ENCODE measurements around the gene TXLNG. TPM values are rescaled to one million over a fixed set of nuclear protein-coding genes. Genes with fewer than 3 reads are reported as not detected.

The TXLNG gene
- total RNA-seq, 1 donor from 2014 or later, result 37.1 TPM

- no peak overlapping the region for H2AFZ ChIP-seq (replicated peaks)
- H3F3A ChIP-seq (ENCODE audit: low read depth), result peaks cover 86% of the 10 kb centered on the region
- Mint-ChIP-seq H3K9me3 (no peaks in the 10 kb centered on the region), H3K36me3 (peaks cover 55% of the 10 kb centered on the region), H3K4me3 (no peak overlapping the region), H3K27me3 (ENCODE audit: insufficient read depth, low read depth) (peaks cover 5% of the 10 kb centered on the region), H3K4me1 (peaks cover 16% of the 10 kb centered on the region), H3K27ac (no peak overlapping the region)
- no peak for DNase-seq (ENCODE audit: low spot score)
- H3K4me3 ChIP-seq, result no peak overlapping the region
- H3K79me2 ChIP-seq (ENCODE audit: low read depth), result peaks cover 15% of the 10 kb centered on the region
- H3K36me3 ChIP-seq, result peaks cover 22% of the 10 kb centered on the region
- no peak overlapping the region for H3K4me2 ChIP-seq
- peaks cover 16% of the 10 kb centered on the region for H3K4me1 ChIP-seq
- H3K9ac ChIP-seq, result no peak overlapping the region
- peak overlapping the region; percentile 61 for H3K27ac ChIP-seq
- no peak for TF ChIP-seq EZH2 (IDR thresholded peaks at IDR 0.05)
- peaks cover 16% of the 10 kb centered on the region for H4K20me1 ChIP-seq (ENCODE audit: low read depth)
- H3K9me3 ChIP-seq (ENCODE audit: low read depth), result no peaks in the 10 kb centered on the region
- no peaks in the 10 kb centered on the region for H3K27me3 ChIP-seq
Measured at GRCh38 chrX:16843208-16843909, 57.1 kb downstream of the TXLNG start.

GRCh38 chrX:16845686-16846085, 59.4 kb downstream of the TXLNG start:
- peaks cover 67% of the 10 kb centered on the region for H3F3A ChIP-seq (ENCODE audit: low read depth)
- H3K9me3 ChIP-seq (ENCODE audit: low read depth), result no peaks in the 10 kb centered on the region
- no peak overlapping the region for H3K27ac ChIP-seq
- H3K36me3 ChIP-seq, result peaks cover 44% of the 10 kb centered on the region
- no peak for DNase-seq (ENCODE audit: low spot score)
- Mint-ChIP-seq H3K36me3 (peaks cover 52% of the 10 kb centered on the region), H3K4me1 (no peaks in the 10 kb centered on the region), H3K9me3 (no peaks in the 10 kb centered on the region), H3K4me3 (no peak overlapping the region), H3K27ac (no peak overlapping the region), H3K27me3 (ENCODE audit: insufficient read depth, low read depth) (no peaks in the 10 kb centered on the region)
- H3K4me3 ChIP-seq, result no peak overlapping the region
- H3K4me1 ChIP-seq, result no peaks in the 10 kb centered on the region
- no peak overlapping the region for H3K9ac ChIP-seq
- H2AFZ ChIP-seq (replicated peaks), result no peak overlapping the region
- H3K79me2 ChIP-seq (ENCODE audit: low read depth), result peaks cover 35% of the 10 kb centered on the region
- TF ChIP-seq EZH2phosphoT487 (IDR thresholded peaks at IDR 0.05), result no peak
- H4K20me1 ChIP-seq (ENCODE audit: low read depth), result peaks cover 15% of the 10 kb centered on the region
- H3K27me3 ChIP-seq, result no peaks in the 10 kb centered on the region
- H3K4me2 ChIP-seq, result no peak overlapping the region

DNA sequence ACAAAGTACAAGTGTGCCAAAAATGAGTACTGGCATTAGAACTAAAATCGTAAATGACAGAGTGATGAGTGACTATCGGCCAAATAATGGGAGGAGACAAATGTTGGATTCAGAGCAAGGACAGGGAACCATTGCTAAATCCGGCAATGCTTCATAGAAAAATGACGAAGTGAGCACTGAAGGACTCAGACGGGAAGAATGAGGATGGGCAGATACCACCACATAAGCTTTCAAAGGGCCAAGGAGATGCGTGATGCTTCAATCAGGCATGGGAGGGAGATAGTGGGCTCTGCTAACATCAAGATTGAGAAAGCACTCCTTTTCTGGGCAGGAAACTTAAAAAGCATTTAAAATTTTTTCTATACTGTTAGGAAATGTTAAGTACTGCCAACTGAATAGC, 62.3 kb downstream of the TXLNG start:
- TF ChIP-seq EZH2phosphoT487 (IDR thresholded peaks at IDR 0.05) (no peak), EZH2 (IDR thresholded peaks at IDR 0.05) (no peak)
- TF ChIP-seq, protein P1, sequence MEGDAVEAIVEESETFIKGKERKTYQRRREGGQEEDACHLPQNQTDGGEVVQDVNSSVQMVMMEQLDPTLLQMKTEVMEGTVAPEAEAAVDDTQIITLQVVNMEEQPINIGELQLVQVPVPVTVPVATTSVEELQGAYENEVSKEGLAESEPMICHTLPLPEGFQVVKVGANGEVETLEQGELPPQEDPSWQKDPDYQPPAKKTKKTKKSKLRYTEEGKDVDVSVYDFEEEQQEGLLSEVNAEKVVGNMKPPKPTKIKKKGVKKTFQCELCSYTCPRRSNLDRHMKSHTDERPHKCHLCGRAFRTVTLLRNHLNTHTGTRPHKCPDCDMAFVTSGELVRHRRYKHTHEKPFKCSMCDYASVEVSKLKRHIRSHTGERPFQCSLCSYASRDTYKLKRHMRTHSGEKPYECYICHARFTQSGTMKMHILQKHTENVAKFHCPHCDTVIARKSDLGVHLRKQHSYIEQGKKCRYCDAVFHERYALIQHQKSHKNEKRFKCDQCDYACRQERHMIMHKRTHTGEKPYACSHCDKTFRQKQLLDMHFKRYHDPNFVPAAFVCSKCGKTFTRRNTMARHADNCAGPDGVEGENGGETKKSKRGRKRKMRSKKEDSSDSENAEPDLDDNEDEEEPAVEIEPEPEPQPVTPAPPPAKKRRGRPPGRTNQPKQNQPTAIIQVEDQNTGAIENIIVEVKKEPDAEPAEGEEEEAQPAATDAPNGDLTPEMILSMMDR (IDR thresholded peaks at IDR 0.05), result no peak
- Histone ChIP-seq H3K79me2 (ENCODE audit: low read depth) (peaks cover 64% of the 10 kb centered on the region), H2AFZ (replicated peaks) (no peak overlapping the region), H3K27ac (no peak overlapping the region), H3K4me2 (no peak overlapping the region), H3K27me3 (no peaks in the 10 kb centered on the region), H3K9ac (no peak overlapping the region), H3K4me3 (no peak overlapping the region), H3F3A (ENCODE audit: low read depth) (peaks cover 43% of the 10 kb centered on the region), H3K4me1 (no peaks in the 10 kb centered on the region), H4K20me1 (ENCODE audit: low read depth) (peaks cover 43% of the 10 kb centered on the region), H3K9me3 (ENCODE audit: low read depth) (no peaks in the 10 kb centered on the region), H3K36me3 (peaks cover 50% of the 10 kb centered on the region)
- Mint-ChIP-seq H3K4me1 (peaks cover 11% of the 10 kb centered on the region), H3K27ac (no peak overlapping the region), H3K36me3 (peaks cover 54% of the 10 kb centered on the region), H3K9me3 (no peaks in the 10 kb centered on the region), H3K4me3 (no peak overlapping the region), H3K27me3 (ENCODE audit: insufficient read depth, low read depth) (no peaks in the 10 kb centered on the region)
- no peak for DNase-seq (ENCODE audit: low spot score)

- H3K4me3 ChIP-seq, result no peak overlapping the region
- H2AFZ ChIP-seq (replicated peaks), result no peak overlapping the region
- no peak overlapping the region for H3K9ac ChIP-seq
- peaks cover 36% of the 10 kb centered on the region for H3K36me3 ChIP-seq
- no peak for DNase-seq (ENCODE audit: low spot score)
- H4K20me1 ChIP-seq (ENCODE audit: low read depth), result peaks cover 63% of the 10 kb centered on the region
- Mint-ChIP-seq H3K4me1 (peaks cover 11% of the 10 kb centered on the region), H3K4me3 (no peak overlapping the region), H3K9me3 (no peaks in the 10 kb centered on the region), H3K27me3 (ENCODE audit: insufficient read depth, low read depth) (no peaks in the 10 kb centered on the region), H3K27ac (no peak overlapping the region), H3K36me3 (peaks cover 47% of the 10 kb centered on the region)
- H3K27me3 ChIP-seq, result no peaks in the 10 kb centered on the region
- TF ChIP-seq EZH2 (IDR thresholded peaks at IDR 0.05), result no peak
- TF ChIP-seq EZH2phosphoT487 (IDR thresholded peaks at IDR 0.05), result no peak
- no peaks in the 10 kb centered on the region for H3K9me3 ChIP-seq (ENCODE audit: low read depth)
- H3K79me2 ChIP-seq (ENCODE audit: low read depth), result peaks cover 83% of the 10 kb centered on the region
- H3K27ac ChIP-seq, result peak overlapping the region; percentile 65
- H3K4me2 ChIP-seq, result no peak overlapping the region
- H3F3A ChIP-seq (ENCODE audit: low read depth), result peaks cover 17% of the 10 kb centered on the region
- H3K4me1 ChIP-seq, result no peaks in the 10 kb centered on the region
Measured at GRCh38 chrX:16851421-16851820, 65.2 kb downstream of the TXLNG start.
